Measurements from ENCODE around the gene ZAP70.

The ZAP70 gene

DNA sequence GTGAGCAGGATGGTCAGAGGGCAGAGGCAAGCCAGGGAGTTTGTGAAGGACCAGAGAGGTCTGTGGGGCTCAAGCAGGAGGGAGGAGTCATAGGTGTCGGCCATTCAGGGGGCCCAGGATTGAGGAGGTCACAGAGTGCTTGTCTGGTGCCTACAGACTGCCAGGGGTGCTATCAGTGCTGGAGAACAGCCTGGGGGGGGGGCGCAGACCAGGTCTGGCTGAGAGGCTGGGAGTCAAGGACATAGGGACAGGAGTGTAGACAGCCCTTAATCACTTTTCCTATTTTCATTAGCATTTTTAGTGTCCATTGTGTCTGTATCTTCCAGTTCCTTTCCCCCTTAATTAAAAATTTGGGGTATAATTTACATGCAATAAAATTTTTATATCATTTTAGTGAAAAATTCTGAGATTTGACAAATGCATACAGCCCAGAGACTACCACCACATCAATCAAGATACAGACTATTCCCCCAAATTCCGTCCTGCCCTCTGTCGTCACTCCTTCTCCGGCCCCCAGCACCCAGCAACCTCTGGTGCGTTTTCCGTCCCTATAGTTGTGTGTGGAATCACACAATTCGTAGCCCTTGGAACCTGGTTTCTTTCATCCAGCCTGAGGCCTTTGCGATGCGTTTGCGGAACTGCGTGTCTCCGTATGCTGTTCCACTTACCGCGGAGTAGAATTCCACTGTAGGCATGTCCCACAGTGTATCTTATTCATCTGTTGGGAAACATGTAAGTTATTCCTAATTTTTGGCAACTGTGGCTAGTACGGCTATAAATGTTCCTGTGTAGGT, 6.2 kb downstream of the ZAP70 start:
- peak overlapping the region in 1 of 2 experiments; percentile 17 for H3K4me3 ChIP-seq (ENCODE audit: low read depth in 1 of 2, low read length in 1 of 2)
- H3K9me3 ChIP-seq, result no peaks in the 10 kb centered on the region
- TF ChIP-seq CTCF (IDR thresholded peaks at IDR 0.05), result no peak
- H3K36me3 ChIP-seq, result no peaks in the 10 kb centered on the region
- H3K4me1 ChIP-seq (ENCODE audit: control insufficient read depth in 1 of 2, insufficient read depth in 1 of 2, low read depth in 1 of 2, low read length in 1 of 2), result peaks cover 19 to 22% of the 10 kb centered on the region in 2 experiments
- peak overlapping the region; percentile 56 for H3K27ac ChIP-seq
- peaks cover 8% of the 10 kb centered on the region for H3K27me3 ChIP-seq

DNA sequence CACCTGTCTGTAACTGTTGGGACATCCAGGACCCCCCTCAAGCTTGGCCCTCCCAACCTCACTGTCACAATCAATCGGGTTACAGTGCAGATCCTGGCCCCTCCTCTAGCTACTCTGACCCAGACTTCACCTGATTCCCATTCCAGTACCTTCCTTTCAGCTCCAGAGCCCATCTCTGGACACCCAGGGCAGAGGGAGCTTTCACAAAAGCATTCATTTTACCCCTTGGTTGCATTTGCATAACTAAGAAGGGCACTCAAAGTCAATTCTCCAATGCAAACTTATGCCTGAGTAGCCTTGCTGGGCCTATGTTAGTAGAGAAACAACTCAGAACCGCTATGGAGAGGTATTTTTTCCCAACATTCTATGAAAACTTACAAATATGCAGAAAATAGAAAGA, 7.4 kb downstream of the ZAP70 start:
- peaks cover 19 to 22% of the 10 kb centered on the region in 2 experiments for H3K4me1 ChIP-seq (ENCODE audit: control insufficient read depth in 1 of 2, insufficient read depth in 1 of 2, low read depth in 1 of 2, low read length in 1 of 2)
- no peak overlapping the region for H3K27ac ChIP-seq
- no peak overlapping the region for H3K4me3 ChIP-seq (ENCODE audit: low read depth in 1 of 2, low read length in 1 of 2)
- no peak for TF ChIP-seq CTCF (IDR thresholded peaks at IDR 0.05)
- no peaks in the 10 kb centered on the region for H3K36me3 ChIP-seq
- H3K27me3 ChIP-seq, result peaks cover 8% of the 10 kb centered on the region
- no peaks in the 10 kb centered on the region for H3K9me3 ChIP-seq

GRCh38 chr2:97722227-97722626, 8.9 kb downstream of the ZAP70 start:
- H3K36me3 ChIP-seq, result no peaks in the 10 kb centered on the region
- no peaks in the 10 kb centered on the region for H3K9me3 ChIP-seq
- H3K27ac ChIP-seq, result no peak overlapping the region
- TF ChIP-seq CTCF (IDR thresholded peaks at IDR 0.05), result no peak
- no peak overlapping the region for H3K4me3 ChIP-seq (ENCODE audit: low read depth in 1 of 2, low read length in 1 of 2)
- H3K27me3 ChIP-seq, result peaks cover 8% of the 10 kb centered on the region
- peaks cover 32 to 36% of the 10 kb centered on the region in 2 experiments for H3K4me1 ChIP-seq (ENCODE audit: control insufficient read depth in 1 of 2, insufficient read depth in 1 of 2, low read depth in 1 of 2, low read length in 1 of 2)

GRCh38 chr2:97723156-97724072, 10.0 kb downstream of the ZAP70 start:
- no peaks in the 10 kb centered on the region for H3K9me3 ChIP-seq
- H3K4me3 ChIP-seq (ENCODE audit: low read depth in 1 of 2, low read length in 1 of 2), result no peak overlapping the region
- peaks cover 28% of the 10 kb centered on the region in 2 experiments for H3K4me1 ChIP-seq (ENCODE audit: control insufficient read depth in 1 of 2, insufficient read depth in 1 of 2, low read depth in 1 of 2, low read length in 1 of 2)
- H3K27ac ChIP-seq, result no peak overlapping the region
- peaks cover 8% of the 10 kb centered on the region for H3K27me3 ChIP-seq
- no peaks in the 10 kb centered on the region for H3K36me3 ChIP-seq
- TF ChIP-seq CTCF (IDR thresholded peaks at IDR 0.05), result no peak

- H3K27me3 ChIP-seq, result peaks cover 8% of the 10 kb centered on the region
These were observed 10.7 kb downstream of the ZAP70 start for GRCh38 chr2:97724073-97724410.

More at GRCh38 chr2:97724073-97724410, 10.7 kb downstream of the ZAP70 start:
- Histone ChIP-seq H3K27ac (no peak overlapping the region), H3K9me3 (no peaks in the 10 kb centered on the region), H3K4me3 (ENCODE audit: low read depth in 1 of 2, low read length in 1 of 2) (no peak overlapping the region), H3K36me3 (no peaks in the 10 kb centered on the region), H3K4me1 (ENCODE audit: control insufficient read depth in 1 of 2, insufficient read depth in 1 of 2, low read depth in 1 of 2, low read length in 1 of 2) (peaks cover 21 to 22% of the 10 kb centered on the region in 2 experiments)
- TF ChIP-seq CTCF (IDR thresholded peaks at IDR 0.05), result no peak
